NAMALWA (cell line): ENCODE results near the gene IBTK.
"Not testable (repeated sequence)": the region's sequence is repeated elsewhere in the genome, so short reads cannot be mapped to it uniquely, and the experiment has no call there.

ENCODE experiments used
- DNase-seq: peaks from one replicate; pipeline ENCODE4 v3.0.0-alpha.2; 2015; ENCODE audit warnings: low spot score

Gene IBTK, protein sequence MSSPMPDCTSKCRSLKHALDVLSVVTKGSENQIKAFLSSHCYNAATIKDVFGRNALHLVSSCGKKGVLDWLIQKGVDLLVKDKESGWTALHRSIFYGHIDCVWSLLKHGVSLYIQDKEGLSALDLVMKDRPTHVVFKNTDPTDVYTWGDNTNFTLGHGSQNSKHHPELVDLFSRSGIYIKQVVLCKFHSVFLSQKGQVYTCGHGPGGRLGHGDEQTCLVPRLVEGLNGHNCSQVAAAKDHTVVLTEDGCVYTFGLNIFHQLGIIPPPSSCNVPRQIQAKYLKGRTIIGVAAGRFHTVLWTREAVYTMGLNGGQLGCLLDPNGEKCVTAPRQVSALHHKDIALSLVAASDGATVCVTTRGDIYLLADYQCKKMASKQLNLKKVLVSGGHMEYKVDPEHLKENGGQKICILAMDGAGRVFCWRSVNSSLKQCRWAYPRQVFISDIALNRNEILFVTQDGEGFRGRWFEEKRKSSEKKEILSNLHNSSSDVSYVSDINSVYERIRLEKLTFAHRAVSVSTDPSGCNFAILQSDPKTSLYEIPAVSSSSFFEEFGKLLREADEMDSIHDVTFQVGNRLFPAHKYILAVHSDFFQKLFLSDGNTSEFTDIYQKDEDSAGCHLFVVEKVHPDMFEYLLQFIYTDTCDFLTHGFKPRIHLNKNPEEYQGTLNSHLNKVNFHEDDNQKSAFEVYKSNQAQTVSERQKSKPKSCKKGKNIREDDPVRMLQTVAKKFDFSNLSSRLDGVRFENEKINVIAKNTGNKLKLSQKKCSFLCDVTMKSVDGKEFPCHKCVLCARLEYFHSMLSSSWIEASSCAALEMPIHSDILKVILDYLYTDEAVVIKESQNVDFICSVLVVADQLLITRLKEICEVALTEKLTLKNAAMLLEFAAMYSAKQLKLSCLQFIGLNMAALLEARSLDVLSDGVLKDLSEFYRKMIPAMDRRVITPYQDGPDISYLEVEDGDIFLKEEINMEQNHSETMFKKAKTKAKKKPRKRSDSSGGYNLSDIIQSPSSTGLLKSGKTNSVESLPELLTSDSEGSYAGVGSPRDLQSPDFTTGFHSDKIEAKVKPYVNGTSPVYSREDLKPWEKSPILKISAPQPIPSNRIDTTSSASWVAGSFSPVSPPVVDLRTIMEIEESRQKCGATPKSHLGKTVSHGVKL (N-terminal part only)

DNA sequence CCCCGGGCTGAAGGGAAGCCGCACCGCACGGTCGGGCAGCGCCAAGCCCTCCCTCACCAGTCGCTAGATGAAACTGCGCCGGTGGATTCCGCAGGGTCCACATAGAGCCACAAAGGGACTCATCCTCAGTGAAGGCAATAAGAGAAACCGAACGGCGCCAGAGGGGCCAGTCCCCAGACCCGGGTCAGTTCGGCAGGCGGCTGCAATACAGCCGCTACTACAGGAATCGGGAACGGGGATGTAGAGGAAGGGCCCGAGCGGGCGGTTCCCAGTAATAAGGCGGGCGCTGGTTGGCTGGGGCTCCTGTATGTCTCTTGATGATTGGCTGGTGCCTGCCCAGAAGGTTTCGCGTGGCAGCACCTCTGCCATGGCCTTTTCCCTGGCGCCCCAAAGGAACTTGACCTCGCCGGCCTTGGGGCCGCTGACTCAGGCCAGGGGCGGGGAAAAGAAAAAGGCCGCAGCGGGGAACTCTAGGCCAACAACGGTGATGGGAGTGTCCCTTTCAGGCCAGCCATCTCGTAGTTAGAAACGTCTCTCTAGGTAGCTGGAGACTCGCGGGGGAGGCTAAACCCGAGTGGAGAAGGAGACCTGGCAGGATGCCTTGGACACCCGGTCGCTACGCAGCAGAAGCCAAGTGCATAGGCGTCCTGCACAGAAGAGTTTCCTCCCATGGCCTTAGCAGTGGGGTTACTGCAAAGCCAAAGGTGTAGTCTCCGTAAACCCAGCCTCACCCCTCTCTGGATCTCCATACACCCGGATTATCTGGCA is at the start of gene IBTK:
TSS of gene IBTK (minus strand) at position 240 of the 768 bp plus-strand sequence. CDS start 7,258 bp downstream, outside the sequence.
- peak; percentile 88 for DNase-seq

DNA sequence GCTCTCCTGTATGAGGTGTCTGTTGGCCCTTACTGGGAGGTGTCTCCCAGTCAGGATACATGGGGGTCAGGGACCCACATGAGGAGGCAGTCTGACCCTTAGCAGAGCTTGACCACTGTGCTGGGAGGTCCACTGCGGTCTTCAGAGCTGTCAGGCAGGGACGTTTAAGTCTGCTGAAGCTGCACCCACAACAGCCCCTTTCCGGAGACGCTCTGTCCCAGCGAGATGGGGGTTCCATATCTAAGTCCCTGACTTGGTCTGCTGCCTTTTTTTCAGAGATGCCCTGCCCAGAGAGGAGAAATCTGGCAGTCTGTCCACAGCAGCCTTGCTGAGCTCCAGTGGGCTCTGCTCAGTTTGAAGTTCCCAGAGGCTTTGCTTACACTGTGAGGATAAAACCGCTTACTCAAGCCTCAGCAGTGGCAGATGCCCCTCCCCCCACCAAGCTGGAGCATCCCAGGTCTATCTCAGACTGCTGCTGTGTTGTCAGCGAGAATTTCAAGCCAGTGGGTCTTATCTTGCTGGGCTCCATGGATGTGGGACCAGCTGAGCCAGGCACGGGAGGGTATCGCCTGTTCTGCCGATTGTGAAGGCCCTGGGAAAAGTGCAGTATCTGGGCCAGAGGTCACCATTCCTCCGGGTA is 36.3 kb upstream of the IBTK start:
- no peak for DNase-seq

DNA sequence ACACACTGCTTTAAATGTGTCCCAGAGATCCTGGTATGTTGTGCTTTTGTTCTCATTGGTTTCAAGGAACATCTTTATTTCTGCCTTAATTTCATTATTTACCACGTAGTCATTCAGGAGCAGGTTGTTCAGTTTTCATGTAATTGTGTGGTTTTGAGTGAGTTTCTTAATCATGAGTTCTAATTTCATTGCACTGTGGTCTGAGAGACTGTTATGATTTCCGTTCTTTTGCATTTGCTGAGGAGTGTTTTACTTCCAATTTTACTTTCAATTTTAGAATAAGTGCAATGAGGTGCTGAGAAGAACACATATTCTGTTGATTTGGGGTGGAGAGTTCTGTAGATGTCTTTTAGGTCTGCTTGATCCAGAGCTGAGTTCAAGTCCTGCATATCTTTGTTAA is 34.0 kb upstream of the IBTK start:
- not testable (repeated sequence) for DNase-seq

DNA sequence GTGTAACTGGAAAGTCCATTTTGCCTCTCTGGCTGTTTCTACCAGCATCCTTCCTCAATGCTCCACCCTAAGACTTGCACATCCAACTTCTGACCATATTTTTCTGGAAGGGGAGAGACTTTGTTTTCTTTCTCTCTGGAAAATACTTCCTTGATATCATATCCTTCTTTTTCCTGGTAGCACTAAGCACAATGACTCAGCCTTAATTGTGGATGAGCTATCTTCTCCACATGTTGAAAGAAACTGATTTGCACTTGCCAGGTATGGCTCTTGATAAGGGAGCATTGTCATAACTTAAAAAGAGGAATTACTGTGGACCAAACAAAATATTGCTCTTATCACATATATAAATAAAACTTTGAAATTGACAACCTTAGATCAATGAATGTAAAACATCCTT is 30.1 kb upstream of the IBTK start:
- DNase-seq = no peak

DNA sequence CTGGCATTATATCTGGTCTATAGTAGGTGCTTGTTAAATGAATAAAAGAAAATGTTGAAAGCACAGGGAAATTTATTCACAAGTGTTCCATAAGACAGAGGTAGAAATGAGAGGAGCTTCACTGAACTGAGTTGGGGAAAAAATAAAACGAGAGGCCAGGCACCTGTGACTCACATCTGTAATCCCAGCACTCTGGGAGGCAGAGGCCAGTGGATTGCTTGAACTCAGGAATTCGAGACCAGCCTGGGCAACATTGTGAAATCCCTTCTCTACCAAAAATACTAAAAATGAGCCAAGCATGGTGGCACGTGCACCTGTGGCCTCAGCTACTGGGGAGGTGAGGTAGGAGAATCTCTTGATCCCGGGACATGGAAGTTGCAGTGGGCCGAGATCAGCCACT is 28.1 kb upstream of the IBTK start:
- no peak for DNase-seq

DNA sequence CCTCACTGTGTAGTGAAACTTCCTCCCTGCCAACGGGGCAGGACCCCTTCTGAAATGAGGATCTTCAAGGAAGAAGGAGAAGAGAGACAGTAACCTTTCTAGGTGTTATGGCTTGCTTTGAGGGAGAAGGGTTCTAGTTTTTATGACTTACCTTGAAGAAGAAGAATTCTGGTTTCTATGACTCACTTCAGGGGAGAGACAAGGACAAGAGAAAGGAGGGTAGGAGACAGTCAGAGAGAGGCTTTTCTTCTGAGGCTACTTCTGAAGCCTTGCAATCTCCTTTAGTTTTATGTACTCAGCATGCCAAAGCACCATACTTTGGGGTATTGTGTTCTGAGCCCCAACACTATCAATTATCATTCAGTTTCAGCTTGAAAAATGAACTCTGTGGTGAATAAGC is 25.8 kb upstream of the IBTK start:
- no peak for DNase-seq

DNA sequence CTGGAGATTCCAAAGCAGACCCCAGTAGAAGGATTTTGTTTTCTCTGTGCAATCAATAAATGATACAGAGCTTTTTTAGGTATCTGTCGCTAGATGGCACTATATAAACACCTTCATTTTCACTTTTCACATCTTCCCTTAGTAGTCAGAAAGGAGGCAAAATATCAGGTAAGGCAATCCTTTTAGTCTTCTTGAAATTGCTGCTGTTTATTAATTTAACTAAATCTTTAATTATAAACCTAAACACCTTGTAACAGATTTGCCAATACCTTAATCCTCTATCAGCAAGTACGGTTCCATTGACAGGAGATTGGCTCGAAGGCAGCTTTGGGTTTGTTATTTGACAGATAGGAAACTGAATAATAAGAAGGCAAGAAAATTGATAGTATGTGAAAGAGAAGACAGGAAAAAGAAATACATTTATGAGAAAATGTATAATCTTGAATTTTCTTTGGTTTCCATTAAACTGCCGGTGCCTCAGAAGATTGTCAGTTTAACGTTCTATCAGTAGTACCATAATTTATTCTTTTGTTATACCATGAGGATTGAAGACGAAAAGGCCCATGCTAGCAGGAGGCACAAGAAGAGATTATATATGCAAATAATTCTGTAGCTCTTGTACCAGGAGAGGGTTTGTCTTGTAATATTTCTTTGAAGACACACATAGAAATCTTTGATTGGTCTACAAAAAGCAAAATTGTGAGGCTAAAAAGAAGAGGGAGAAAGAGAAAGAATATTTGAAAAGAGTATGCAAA is 23.5 kb upstream of the IBTK start:
- peak; percentile 58 for DNase-seq

DNA sequence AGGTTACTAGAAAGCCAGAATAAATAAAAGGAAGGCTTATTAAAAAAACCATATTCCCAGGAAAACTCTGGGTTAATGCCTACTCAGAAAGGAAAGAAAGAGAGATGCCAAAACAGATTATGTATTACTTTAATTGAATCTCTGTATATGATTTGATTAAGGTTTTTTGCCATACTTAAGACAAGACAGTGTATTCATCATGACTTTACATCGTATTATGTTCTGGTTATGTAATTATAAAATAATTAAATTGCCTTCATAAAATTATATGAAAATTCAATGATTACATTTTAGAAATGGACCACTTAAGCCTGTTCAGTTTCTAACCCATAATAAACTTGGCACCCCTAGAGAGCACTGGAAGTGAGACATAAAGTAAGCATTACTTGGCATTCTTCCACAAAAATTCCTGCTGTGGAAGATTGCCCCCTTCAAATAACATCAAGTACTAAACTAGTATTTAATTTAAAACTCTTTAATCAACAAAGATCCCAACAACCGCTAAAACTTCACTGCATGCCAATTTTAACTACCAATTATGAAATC is 20.8 kb upstream of the IBTK start:
- no peak for DNase-seq

DNA sequence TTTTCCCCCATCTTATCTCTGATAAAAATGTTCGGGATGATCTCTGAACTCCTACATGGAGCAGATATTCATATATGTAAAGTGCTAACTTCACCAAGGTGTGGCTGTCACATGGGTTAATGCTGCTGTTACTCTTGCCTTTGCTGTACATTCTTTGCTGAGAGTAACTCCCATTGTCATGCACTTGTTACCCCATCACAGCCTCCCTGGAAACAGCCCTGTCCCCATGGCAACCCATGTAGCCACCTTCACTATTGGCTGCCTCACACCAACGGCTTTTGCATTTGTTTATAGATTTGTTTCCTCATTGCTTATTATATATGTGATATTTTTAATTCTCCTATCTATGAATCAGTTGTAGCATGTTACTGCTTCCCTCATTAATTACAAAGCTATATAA is 17.3 kb upstream of the IBTK start:
- peak; percentile 17 for DNase-seq

DNA sequence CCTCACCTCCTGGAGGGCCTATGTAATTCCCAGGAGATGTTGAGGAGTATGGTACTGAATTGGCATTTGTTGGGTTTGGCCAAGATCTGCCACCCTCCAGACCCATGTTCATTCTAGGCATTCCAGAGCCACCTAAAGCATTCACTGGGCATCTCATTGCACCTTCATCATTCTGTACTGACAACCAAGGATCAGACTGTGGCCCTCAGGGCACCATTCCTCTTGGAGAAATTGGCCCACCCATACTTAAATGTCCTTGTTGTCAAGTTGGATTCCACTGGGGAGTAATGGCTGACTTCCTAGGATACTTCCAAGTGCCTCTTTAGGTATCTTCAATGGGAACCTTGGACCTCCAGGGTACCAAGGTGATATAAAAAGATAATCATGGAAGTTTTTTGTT is 16.8 kb upstream of the IBTK start:
- DNase-seq = no peak

DNA sequence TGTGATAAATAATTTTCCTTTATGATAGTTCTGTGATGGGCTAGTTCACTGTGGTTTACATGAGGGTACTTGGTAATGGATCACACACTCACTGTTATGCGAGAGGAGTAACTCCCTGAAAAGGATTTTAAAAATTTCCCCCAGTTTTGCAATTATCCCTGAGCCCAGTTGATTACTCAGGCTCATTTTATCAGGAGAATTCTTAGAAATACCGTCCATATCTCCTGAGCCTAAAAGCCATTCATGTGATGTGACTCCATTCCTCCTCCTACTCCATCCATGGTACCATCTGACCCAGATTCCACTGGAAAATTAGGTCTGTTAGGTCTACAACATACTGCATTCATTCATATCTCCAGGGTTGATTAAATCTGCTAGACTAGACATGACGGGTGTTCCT is 16.4 kb upstream of the IBTK start:
- no peak for DNase-seq

DNA sequence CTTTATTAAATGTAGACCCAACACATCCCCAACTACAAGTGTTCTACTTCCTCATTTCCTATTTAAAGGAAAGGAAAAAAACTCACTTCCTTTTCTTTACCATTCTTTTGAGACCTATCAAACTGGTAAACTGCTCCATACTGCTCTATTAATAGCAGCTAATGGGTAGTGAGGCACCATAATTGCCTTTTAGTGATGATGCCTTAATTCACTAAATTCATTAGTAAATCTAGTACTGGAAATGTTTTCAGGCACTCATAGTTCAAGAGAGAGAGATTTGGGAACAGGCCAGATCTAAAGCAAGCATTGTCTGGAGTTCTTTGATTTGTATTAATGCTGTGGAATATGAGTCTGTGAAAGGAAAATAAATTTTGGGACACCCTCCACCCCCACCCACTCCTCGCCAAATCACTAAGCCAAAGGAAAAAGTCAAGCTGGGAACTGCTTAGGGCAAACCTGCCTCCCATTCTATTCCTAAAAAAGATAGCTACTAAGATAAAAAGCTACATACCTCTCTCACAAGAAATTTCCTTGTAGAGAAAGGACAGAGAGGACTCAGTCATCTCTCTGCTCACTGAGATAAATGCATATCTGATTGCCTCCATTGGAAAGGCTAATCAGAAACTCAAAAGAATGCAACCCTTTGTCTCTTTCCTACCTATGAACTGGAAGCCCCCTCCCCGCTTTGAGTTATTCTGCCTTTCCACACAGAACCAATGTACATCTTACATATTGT is 13.6 kb upstream of the IBTK start:
- DNase-seq = no peak

DNA sequence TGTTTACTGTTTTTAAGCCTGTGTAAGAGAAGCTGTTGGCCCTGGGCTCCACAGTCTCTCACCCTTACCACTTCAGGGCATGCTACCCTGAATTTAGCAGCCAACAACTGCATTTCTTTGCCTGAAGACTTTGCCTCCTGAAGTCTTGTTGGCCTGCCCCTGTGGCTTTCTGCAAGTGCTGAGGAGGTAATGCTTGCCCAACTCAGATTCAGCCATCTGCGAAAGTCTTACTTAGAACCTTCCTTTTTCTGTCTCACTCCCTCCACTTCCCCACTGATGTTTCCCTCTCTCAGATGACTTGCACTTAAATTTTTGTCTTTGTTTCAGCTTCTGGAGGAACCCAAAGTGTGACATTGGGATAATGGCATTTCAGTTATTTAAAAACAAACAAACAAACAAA is 11.8 kb upstream of the IBTK start:
- no peak for DNase-seq

DNA sequence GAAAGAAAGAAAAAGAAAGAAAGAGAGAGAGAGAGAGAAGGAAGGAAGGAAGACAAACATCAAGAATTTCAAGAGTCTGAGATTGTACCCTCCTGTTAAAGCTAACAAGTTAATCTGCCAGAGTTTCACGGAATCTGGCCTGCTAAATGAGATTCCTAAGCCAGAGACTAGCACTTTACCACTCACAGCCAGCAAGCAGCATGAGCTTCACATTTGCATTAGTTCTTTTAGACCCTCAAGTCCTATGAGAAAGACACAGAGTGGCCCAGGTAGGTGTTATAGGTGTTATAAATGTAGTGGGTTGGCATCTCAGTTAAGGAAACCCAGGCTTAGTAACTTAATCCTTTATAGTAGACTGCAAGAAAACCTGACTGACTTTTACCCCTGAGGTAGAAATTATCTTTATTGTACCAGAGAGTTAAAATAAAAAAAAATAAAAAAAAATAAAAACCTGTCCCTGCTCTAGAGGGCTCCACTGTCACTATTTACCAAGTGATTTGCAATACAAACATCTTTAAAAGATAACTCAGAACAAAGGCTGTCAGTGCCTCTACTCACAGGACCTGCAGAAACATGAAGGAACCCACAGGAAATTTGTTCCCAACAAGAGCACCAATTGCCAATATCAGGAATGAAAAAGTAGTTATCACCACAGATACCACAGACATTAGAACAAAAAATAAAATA is 9.7 kb upstream of the IBTK start:
- DNase-seq = no peak

DNA sequence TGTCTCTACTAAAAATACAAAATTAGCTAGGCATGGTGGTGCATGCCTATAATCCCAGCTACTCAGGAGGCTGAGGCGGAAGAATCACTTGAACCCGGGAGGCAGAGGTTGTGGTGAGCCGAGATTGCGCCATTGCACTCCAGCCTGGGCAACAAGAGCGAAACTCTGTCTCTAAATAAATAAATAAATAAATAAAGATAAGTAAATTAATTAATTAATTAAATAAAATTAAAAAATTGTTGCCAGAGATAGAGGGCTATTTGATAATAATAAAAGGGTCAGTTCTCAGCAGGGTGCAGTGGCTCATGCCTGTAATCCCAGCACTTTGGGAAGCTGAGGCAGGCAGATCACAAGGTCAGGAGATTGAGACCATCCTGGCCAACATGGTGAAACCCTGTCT is 7.2 kb upstream of the IBTK start:
- DNase-seq = not testable (repeated sequence)

DNA sequence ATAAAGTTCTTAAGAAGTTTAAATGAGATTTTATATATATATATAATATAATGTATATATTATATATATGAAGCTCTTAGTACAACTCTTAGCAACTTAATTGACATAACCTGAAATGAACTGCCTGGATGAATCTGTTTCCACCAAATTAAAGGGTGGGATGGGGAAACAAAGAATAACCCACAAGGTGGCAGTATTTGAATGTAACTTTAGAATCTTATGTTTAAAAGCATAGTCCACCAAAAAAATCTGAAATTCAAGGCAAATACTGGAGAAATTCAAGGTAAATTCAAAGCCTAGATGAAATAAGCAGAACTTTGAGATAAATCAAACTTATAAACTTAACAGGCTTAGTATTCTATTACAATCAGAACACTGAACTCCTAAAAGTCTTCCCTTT is 4.4 kb upstream of the IBTK start:
- peak; percentile 64 for DNase-seq

DNA sequence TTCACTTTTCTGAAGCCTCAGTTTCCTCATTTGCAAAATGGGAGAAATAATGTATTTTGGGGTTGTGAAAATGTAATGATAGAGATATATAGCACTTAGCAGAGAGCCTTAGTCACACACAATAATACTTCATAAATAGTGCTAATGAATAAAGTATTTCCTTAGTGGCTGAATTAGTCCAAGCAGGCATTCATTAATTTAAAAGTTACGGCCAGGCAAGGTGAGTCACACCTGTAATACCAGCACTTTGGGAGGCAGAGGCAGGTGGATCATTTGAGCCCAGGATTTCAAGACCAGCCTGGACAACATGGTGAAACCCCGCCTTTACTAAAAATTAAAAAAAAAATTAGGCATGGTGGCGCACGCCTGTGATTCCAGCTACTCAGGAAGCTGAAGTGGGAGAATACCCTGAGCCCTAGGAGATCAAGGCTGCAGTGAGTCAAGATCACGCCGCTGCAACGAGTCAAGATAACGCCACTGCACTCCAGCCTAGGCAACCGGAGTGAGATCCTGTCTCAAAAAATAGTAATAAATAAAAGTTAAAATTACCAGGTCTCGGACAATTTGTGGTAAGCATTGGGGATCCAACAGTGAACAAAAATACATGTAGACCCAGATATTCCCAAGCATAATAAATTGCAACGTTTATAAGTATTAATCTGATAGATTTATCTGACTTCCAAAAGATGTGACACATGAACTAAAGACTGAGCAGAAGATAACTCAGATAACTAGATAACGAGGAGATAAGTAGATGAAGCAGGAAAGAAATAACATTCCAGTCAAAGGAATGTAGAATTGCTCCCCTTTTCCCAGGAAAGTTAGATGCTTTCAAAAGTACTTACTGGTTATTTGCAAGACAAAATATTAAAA is 2.1 kb upstream of the IBTK start:
- no peak for DNase-seq

DNA sequence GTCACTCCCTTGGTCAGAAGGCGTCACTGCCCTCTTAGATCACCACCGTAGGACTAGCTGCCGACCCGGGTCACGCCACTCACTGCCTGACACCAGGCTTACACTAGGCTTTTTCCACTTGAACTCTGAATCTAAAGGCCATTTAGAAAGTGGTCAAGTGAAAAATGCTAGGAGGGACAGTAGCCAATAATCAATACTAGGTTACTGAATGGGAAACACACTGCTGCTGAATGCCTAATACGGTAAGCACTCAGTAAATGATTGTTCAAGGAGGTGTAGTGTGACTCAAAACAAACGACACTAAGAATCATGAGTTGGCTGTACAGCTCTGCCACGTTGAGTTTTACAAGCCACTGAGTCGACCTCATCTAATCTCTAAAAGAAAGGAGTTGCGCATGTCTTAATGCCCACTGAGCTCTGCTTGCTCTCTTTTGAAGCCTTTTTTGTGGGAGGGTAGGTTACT is 760 bp upstream of the IBTK start:
- no peak for DNase-seq
